ENCODE measurements around the gene CETP.
"Not testable (repeated sequence)": the region's sequence is repeated elsewhere in the genome, so short reads cannot be mapped to it uniquely, and the experiment has no call there.

The CETP gene

GRCh38 chr16:56961851-56962281, at the start of gene CETP:
Gene CETP, plus strand, starts transcription at chr16:56961950. Its CDS starts 30 bp downstream, at chr16:56961980.
- no peak for DNase-seq

GRCh38 chr16:56912746-56913708, 48.7 kb upstream of the CETP start:
- no peak for DNase-seq

- no peak for DNase-seq
These were observed 46.9 kb upstream of the CETP start for GRCh38 chr16:56914896-56915295.

- no peak for DNase-seq
These were observed 46.2 kb upstream of the CETP start for GRCh38 chr16:56915336-56916119.

- DNase-seq, result peak; percentile 26 to 28
These were observed 45.0 kb upstream of the CETP start for GRCh38 chr16:56916571-56917403.

- DNase-seq, result no peak
These were observed 43.2 kb upstream of the CETP start for GRCh38 chr16:56918467-56919012.

GRCh38 chr16:56919099-56919800, 42.5 kb upstream of the CETP start:
- DNase-seq, result no peak

- DNase-seq, result no peak
These were observed 40.2 kb upstream of the CETP start for GRCh38 chr16:56921571-56921970.

- no peak for DNase-seq
These were observed 38.2 kb upstream of the CETP start for GRCh38 chr16:56923481-56924091.

- DNase-seq, result no peak
These were observed 34.3 kb upstream of the CETP start for GRCh38 chr16:56927471-56927870.

GRCh38 chr16:56929639-56930038, 32.1 kb upstream of the CETP start:
- no peak for DNase-seq

- DNase-seq, result no peak
These were observed 31.1 kb upstream of the CETP start for GRCh38 chr16:56930486-56931270.

- DNase-seq, result no peak
These were observed 30.4 kb upstream of the CETP start for GRCh38 chr16:56931271-56931891.

- peak; percentile 99 for DNase-seq
These were observed 29.6 kb upstream of the CETP start, which contains the start of gene HERPUD1 for GRCh38 chr16:56931892-56932720. Gene HERPUD1, plus strand, starts transcription at chr16:56932142. Its CDS starts 103 bp downstream, at chr16:56932245.

- peak; percentile 50 to 51 for DNase-seq
These were observed 28.8 kb upstream of the CETP start for GRCh38 chr16:56932721-56933619.

GRCh38 chr16:56933828-56934598, 27.7 kb upstream of the CETP start:
- no peak for DNase-seq

- DNase-seq, result not testable (repeated sequence)
These were observed 27.1 kb upstream of the CETP start for GRCh38 chr16:56934599-56935145.

Data from stimulated activated CD4-positive, alpha-beta T cell treated with anti-CD3 and anti-CD28 coated beads, Interleukin-2, amount 100 ng/mL, for 24 hours (primary cell).